Stimulated activated CD4-positive, alpha-beta T cell treated with anti-CD3 and anti-CD28 coated beads, Interleukin-15, amount 100 ng/mL, for 1 hour (primary cell): ENCODE measurements around the gene RBPMS2.
A peak's percentile ranks its signal among the peaks of the same experiment; 100 is the strongest.
"Not testable (repeated sequence)": the region's sequence is repeated elsewhere in the genome, so short reads cannot be mapped to it uniquely, and the experiment has no call there.

Experiments
- DNase-seq, 2 donors: peaks; one replicate each; pipeline ENCODE4 v3.0.0-alpha.2; 2020; ENCODE audit warnings: low read depth in 1 of 2, low spot score in 1 of 2

RBPMS2 gene

GRCh38 chr15:64775551-64776401 is at the start of gene RBPMS2:
RBPMS2 (minus strand) TSS chr15:64775589; CDS start chr15:64775319, 270 bp downstream.
- DNase-seq, result no peak

DNA sequence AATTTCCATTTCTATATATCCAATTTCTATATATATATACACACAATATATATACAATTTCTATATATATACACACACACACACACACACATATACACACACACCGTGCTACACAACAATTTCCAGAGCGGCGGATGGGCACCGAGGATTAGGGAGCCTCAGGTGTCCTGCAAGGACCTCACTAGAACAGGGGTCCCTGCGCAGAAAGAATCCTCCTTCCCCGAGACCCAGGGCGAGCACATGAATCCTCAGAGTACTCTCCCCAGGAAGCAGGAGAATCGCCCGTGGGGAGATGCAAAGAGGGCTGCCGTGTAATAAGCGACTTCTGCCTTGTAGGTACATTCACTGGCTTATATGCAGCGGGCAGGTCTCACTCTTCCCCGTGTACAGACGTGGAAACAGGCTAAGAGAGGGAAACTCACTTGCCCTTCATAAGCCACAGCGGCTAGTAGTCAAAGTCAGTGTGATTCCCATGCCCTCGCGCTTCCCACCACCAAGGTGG is 49.6 kb upstream of the RBPMS2 start:
- no peak for DNase-seq

DNA sequence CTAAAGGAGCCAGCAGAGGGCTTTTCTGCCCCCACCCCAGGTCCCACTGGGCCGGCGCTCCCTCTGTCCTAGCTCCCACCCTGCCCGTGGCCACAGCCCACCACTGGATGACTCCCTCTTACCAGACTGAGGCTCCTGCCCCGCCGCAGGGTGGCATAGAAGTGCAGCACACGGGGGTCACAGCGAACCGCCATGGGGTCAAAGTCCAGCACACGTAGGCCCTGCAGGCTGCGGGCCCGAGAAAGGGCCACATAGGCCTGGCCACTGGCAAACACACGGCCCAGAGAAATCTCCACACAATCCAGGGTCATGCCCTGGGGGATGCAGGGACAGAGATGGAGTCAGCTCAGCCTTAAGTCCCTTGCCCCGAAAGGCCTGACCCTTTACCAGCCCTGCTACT is 41.1 kb upstream of the RBPMS2 start:
- DNase-seq, result no peak

GRCh38 chr15:64814965-64815364 is 39.6 kb upstream of the RBPMS2 start:
- not testable (repeated sequence) for DNase-seq

- DNase-seq, result not testable (repeated sequence)
Measured at GRCh38 chr15:64814283-64814682, 38.9 kb upstream of the RBPMS2 start.

DNA sequence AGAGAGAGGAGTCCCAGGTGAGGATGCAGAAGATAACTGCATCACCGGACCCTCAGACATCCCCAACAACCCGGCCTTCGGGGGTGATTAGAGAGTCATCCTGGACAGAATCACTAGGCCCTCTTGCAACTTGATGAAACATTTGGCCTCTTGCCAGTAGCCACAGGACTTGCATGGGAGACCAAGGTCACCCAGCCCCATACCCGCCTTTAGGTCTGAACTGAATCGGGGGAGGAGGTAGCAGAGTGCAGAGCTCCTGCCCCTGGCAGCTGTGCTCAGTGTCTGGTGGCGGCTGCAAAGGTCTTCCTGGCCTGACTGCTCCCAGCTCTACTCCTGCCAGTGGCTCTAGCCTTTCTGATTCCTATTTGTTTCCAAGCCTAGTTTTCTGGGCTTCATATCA is 37.7 kb upstream of the RBPMS2 start:
- no peak for DNase-seq

DNA sequence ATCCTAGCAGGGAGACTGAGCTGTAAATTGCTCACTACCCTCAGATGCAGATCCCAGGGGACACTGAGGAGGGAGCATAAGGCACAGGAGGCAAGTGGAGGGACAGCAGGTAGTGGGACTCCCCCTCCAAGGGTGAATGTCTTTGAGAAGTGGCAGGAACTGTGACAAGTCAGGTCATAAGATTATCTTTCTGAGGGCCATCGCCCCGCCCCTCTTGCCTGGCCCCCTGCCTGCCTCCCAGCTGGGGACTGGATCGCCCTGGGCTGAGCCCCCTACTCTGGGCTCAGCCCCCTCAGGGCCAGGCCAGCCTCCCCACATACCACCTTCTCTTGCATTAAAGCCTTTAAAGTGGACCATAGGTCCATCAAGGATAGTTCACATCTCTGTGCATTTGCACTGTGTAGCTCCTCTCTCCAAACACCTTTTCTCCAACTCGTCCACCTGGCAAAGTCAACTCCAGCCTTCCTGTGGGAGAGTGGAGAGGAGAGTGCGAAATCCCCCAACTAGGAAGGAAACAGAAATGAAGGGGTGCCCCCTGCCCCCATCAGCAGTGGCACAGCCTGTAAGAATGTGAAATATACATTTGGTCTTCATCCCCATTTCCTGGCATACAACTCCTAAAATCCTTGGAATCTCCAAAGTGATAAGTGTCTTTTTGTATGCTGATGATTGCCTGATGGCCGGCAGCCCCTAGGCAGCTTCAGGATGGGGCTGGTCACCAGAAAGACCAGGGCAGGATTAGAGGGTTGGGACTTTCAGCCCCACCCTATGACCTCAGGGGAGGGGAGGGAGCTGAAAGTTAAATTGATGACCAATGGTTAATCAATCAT is 35.3 kb upstream of the RBPMS2 start:
- DNase-seq, result no peak

- peak; percentile 34 for DNase-seq
Measured at GRCh38 chr15:64809649-64810496, 34.5 kb upstream of the RBPMS2 start.

GRCh38 chr15:64808785-64809453 is 33.5 kb upstream of the RBPMS2 start:
- DNase-seq, result no peak

GRCh38 chr15:64807751-64808222 is 32.4 kb upstream of the RBPMS2 start:
- no peak for DNase-seq

DNA sequence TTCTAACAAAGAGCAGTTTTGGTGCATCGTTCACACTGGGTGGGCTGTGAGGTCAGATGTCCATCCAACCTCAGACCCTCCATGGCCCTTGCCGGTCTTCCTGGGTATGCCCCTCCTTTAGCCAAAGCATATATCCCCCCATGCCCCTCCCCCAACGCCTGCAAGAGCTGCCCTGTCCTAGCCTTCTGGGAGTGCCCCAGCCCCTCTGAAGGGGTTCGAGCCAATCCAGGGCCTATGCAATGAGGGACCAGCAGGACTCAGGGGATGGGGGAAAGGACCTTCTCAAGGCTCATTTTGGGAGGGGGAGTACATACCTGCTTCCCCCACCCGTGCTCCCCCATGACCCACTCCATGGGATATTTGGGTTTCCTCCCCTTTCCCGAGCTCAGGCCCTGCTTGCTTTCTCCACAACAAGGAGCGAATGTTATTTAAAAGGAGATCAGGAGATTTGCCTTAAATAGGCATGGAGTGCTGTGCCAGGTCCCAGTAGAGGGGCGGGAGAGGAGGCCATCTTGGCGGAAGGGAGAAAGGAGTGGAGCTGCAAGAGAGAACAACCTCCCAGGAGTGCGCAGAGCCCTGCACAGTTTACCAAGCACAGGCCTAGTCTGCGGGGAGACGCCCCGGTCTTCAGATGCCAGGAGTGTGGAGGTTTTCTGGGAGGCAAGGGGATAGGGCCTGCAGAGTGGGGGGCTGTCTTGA is 31.8 kb upstream of the RBPMS2 start:
- DNase-seq, result no peak

DNA sequence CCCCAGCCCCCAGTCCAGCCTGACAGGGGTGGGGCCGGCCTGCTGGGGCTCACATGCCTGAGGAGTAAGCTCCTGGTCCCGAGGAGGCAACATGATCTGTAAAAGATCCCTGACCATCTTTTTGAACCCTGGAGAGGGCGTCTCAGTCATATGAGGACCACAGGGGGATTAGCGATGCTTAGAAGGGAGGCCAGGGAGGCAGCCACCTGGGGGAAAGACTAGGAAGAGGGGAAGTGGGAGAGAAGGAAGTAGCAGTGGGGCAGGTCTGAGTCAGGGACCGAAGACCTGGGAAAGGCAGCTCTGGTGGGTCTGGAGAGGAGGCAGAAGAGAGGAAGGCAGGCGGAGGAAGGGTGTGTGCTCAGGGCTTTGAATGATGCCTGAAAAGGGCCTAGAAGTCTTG is 31.1 kb upstream of the RBPMS2 start:
- DNase-seq, result no peak

- DNase-seq, result no peak
Measured at GRCh38 chr15:64804619-64805018, 29.2 kb upstream of the RBPMS2 start.

DNA sequence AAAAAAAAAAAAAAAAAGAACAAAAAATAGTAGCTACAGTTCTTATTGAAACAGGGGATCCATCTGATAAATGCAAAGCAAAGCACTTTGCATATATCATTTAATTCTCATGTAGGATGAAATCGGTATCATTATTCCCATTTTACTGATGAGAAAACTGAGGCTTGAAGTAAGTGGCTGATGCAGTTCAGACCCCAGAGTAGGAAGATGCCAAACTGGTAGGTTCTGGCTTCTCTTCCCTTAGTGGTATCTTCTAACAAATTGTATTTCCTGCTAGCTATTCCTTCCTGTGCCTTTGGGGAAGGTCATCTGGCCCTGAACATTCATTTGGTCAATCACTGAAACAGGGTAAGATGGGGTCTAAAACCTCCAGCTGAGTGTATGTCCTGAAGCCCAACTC is 28.1 kb upstream of the RBPMS2 start:
- no peak for DNase-seq

- no peak for DNase-seq
Measured at GRCh38 chr15:64800476-64800875, 25.1 kb upstream of the RBPMS2 start.

DNA sequence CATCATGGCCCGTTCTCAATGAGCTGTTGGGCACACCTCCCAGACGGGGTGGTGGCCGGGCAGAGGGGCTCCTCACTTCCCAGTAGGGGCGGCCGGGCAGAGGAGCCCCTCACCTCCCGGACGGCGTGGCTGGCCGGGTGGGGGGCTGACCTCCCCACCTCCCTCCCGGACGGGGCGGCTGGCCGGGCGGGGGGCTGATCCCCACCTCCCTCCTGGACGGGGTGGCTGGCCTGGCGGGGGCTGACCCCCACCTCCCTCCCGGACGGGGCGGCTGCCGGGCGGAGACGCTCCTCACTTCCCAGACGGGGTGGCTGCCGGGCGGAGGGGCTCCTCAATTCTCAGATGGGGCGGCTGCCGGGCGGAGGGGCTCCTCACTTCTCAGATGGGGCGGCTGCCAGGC is 23.5 kb upstream of the RBPMS2 start:
- not testable (repeated sequence) for DNase-seq

DNA sequence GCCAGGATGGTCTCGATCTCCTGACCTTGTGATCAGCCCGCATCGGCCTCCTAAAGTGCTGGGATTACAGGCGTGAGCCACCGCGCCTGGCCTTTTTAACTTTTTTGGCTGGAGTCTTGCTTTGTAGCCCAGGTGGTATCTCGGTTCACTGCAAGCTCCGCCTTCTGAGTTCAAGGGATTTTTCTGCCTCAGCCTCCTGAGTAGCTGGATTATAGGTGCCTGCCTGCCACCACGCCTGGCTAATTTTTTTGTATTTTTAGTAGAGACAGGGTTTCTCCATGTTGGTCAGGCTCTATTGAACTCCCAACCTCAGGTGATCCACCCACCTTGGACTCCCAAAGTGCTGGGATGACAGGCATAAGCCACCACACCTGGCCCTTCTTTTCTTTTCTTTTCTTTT is 20.5 kb upstream of the RBPMS2 start:
- not testable (repeated sequence) for DNase-seq

DNA sequence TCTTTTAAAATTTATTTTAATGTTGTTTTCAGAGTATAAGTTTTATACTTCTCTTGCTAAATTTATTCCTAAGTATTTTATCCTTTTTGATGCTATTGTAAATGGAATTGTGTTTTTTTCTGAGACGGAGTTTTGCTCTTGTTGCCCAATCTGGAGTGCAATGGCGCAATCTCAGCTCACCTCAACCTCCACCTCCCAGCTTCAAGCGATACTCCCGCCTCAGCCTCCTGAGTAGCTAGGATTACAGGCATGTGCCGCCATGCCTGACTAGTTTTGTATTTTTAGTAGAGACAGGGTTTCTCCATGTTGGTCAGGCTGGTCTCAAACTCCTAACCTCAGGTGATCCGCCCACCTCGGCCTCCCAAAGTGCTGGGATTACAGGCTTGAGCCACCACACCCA is 19.9 kb upstream of the RBPMS2 start:
- DNase-seq, result not testable (repeated sequence)

DNA sequence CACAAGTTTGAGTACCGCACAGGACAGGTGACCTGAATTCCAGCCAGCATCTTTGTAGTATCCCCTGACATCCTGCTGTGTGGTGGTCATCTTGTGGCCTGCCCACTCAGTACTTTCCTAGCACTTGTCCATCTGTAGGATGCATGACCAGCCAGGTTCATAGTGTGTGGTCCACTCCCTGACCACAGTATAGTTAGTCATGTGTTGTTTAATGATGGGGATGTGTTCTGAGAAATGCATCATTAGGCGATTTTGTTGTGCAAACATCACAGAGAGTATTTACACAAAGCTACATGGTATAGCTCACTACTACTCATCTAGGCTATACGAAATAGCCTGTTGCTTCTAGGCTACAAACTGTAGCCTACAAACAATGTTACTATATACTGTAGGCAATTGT is 16.9 kb upstream of the RBPMS2 start:
- DNase-seq, result no peak

- no peak for DNase-seq
Measured at GRCh38 chr15:64791401-64791800, 16.0 kb upstream of the RBPMS2 start.
